ENCODE data around the gene PRR5L. TPM values are rescaled to one million over a fixed set of nuclear protein-coding genes. Genes with fewer than 3 reads are reported as not detected.

PRR5L gene
- total RNA-seq, 1 donor, result 52.5 TPM

- no peak for DNase-seq (ENCODE audit: low read depth in 2 of 3, low spot score in 2 of 3)
Measured at GRCh38 chr11:36373016-36374010, 77.2 kb downstream of the PRR5L start.

GRCh38 chr11:36374726-36375125, 78.6 kb downstream of the PRR5L start:
- no peak for DNase-seq (ENCODE audit: low read depth in 2 of 3, low spot score in 2 of 3)

- DNase-seq (ENCODE audit: low read depth in 2 of 3, low spot score in 2 of 3), result no peak
Measured at GRCh38 chr11:36375353-36376008, 79.4 kb downstream of the PRR5L start.

GRCh38 chr11:36376009-36376887, 80.2 kb downstream of the PRR5L start:
- peak in 1 of 3 donors; percentile 24 for DNase-seq (ENCODE audit: low read depth in 2 of 3, low spot score in 2 of 3)

- DNase-seq (ENCODE audit: low read depth in 2 of 3, low spot score in 2 of 3), result peak in 1 of 3 donors; percentile 67
Measured at GRCh38 chr11:36376888-36377758, 81.0 kb downstream of the PRR5L start.

GRCh38 chr11:36377759-36378564, 81.9 kb downstream of the PRR5L start:
- no peak for DNase-seq (ENCODE audit: low read depth in 2 of 3, low spot score in 2 of 3)

- no peak for DNase-seq (ENCODE audit: low read depth in 2 of 3, low spot score in 2 of 3)
Measured at GRCh38 chr11:36379653-36380052, 83.6 kb downstream of the PRR5L start.

GRCh38 chr11:36380296-36381014, 84.4 kb downstream of the PRR5L start:
- no peak for DNase-seq (ENCODE audit: low read depth in 2 of 3, low spot score in 2 of 3)

GRCh38 chr11:36381015-36381360, 84.9 kb downstream of the PRR5L start:
- no peak for DNase-seq (ENCODE audit: low read depth in 2 of 3, low spot score in 2 of 3)

GRCh38 chr11:36383195-36383594, 87.1 kb downstream of the PRR5L start:
- no peak for DNase-seq (ENCODE audit: low read depth in 2 of 3, low spot score in 2 of 3)

- DNase-seq (ENCODE audit: low read depth in 2 of 3, low spot score in 2 of 3), result no peak
Measured at GRCh38 chr11:36385121-36385970, 89.3 kb downstream of the PRR5L start.

GRCh38 chr11:36386411-36386810, 90.3 kb downstream of the PRR5L start:
- no peak for DNase-seq (ENCODE audit: low read depth in 2 of 3, low spot score in 2 of 3)

- no peak for DNase-seq (ENCODE audit: low read depth in 2 of 3, low spot score in 2 of 3)
Measured at GRCh38 chr11:36388071-36388470, 92.0 kb downstream of the PRR5L start.

GRCh38 chr11:36388951-36389350, 92.9 kb downstream of the PRR5L start:
- DNase-seq (ENCODE audit: low read depth in 2 of 3, low spot score in 2 of 3), result no peak

GRCh38 chr11:36389811-36390210, 93.7 kb downstream of the PRR5L start:
- DNase-seq (ENCODE audit: low read depth in 2 of 3, low spot score in 2 of 3), result no peak

GRCh38 chr11:36390963-36391471, 94.9 kb downstream of the PRR5L start:
- peak in 1 of 3 donors; percentile 75 for DNase-seq (ENCODE audit: low read depth in 2 of 3, low spot score in 2 of 3)

- DNase-seq (ENCODE audit: low read depth in 2 of 3, low spot score in 2 of 3), result no peak
Measured at GRCh38 chr11:36392196-36392595, 96.1 kb downstream of the PRR5L start.
